HG03442 (cell line): ENCODE measurements around the gene MGMT.

ENCODE experiments used
- ATAC-seq: cut with Tn5 transposase; IDR thresholded peaks from one replicate; pipeline ENCODE4 v1.9.1; 2021; ENCODE audit warnings: mild to moderate bottlenecking, moderate library complexity; ENCODE audit not compliant: unreplicated experiment

Gene MGMT

DNA sequence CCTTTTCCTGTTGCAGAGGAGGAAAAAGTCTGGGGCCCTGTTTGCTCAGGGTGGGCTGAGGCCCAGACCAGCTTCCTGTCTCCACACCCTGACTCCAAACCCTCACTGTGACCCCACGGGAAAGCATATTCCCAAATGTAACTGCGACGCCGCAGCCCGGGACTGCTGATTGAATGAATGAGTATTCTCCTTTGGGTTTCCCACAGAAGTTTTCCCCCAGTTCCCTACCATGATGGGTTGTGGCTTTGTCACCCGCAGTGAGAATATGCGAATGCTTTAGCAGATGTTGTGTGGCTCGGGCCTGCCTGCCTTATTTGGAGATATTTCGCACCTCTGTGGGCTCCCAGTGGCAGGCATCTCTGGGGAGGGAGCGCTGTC lies 50.6 kb downstream of the MGMT start:
- no peak for ATAC-seq

DNA sequence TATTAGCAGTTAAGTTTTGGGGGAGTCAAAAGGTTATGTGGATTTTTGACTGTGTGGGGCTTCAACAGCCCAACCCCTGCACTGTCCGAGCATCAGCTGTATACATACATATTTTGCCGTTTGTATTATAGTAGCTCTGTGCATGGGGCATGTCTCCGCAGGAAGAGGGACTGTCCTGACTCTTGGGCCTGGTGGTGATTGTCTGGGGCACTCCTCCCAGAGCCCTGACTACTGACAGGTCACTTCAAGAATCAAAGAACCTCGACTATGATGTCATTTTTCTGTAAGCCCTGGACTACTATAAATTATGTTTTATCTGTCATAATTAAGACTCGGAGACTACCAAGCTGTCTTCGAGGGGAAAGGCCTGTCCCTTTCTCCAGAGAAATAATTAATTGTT lies 51.8 kb downstream of the MGMT start:
- ATAC-seq = no peak

DNA sequence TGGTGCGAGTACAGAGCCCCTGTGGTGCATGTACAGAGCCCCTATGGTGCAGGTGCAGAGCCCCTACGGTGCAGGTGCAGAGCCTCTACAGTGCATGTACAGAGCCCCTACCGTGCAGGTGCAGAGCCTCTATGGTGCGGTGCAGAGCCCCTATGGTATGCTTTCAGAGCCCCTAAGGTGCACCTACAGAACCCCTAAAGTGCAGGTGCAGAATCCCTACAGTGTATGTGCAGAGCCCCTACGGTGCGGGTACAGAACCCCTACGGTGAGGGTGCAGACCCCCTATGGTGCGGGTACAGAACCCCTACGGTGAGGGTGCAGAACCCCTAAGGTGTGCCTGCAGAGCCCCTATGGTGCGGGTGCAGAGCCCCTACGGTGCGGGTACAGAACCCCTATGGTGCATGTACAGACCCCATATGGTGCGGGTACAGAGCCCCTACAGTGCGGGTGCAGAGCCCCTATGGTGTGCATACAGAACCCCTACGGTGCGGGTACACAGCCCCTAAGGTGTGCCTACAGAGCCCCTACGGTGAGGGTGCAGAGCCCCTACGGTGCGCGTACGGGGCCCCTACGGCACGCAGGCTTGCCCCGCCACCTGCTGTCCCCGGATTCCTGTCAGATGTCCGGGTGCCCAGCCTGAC lies 53.5 kb downstream of the MGMT start:
- ATAC-seq = no peak

DNA sequence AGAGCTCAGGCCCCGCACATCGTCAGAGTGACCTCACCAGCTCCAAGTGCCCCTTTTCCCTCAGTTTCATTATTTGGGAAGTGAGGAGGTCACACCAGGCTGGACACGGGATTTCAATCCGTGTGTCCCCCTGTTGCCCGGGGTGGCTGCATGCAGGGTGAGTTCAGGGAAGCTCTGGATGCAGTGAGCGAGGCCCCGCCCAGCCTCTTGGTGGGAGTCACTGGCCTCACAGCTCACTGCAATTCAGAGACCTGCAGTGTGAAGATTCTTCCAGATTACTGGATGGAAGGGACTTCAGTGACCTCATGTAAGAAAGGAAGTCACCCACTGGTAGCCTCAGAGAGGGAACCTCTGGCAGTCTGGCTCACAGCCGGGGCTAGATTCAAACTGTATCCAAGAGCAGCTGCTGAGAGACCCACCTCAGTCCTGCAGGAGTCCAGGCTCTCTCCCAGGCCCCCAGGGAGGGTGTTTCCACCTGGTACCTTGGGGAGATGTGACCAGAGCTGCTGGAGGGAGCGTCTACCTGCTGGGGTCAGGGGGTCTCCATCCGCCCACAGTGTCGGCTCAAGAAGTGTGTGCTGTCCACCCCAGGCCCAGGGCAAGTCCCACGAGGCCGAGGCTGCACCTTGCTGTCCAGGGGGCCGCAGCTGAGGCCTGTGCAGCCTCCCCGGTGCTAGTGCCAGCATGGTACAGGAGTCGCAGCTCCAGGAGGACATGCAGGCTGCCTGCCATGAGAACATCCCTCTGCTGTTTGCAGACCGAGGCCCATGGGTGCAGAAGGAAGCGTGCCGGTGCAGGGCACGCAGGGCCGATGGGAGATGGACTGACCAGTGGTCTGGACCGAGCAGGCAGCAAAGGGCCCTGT lies 54.4 kb downstream of the MGMT start:
- no peak for ATAC-seq

DNA sequence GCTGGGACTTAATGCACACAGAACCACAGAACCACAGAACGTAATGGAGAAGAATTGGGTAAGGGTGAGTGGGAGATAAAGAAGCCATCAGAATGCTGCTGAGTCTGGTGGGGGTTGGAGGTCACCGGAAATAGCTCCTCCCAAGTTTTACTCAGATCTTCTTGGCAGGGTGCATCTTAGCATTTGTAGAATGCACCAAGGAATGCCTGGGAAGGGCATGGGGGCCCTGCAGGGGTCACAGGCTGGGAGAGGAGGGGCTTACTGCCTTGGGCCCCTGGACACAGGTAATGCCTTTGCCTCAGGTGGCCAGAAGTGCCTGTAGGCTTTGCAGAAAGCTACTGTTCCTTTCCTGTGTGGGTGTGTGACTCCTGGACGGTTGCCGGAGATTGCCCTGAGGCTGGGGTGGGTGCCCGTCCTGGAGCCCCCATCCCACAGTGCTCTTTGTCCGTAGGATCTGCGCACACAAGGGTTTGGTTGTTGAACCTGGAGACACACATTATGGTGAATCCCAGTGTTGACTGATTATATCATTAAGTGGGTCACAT lies 55.1 kb downstream of the MGMT start:
- no peak for ATAC-seq

DNA sequence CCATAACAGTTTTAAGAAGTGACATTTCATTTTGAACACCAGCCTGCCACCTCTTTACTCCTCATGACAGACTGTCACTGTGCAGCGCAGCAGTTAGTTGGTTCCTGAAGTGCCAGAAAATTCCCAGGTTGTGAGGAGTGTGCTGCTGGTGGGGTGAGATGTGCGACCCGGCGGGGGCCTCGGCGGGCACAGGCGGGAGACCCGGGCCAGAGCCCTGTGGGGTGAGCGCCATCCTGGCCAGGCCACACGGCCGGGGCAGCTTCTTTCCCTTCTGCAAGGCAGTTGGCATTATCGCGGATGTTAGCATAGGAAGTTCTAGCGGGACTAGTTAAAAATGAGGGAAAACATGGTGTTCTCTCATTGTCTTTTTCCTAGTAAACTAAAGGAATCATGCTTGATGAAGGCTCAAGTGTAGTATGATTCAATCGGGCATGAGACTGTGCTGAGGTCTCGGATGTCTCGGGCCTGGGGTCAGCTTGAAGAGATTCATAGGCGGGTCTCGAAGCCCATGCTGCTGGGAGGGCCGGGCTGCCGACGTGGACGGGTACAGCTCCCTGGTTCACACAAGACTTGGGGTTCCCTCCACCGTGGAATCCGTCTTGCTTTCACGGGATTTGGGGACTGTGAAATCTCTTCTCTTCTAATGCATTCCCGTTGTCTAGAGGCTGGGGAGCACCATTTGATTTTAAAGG lies 56.1 kb downstream of the MGMT start:
- no peak for ATAC-seq

DNA sequence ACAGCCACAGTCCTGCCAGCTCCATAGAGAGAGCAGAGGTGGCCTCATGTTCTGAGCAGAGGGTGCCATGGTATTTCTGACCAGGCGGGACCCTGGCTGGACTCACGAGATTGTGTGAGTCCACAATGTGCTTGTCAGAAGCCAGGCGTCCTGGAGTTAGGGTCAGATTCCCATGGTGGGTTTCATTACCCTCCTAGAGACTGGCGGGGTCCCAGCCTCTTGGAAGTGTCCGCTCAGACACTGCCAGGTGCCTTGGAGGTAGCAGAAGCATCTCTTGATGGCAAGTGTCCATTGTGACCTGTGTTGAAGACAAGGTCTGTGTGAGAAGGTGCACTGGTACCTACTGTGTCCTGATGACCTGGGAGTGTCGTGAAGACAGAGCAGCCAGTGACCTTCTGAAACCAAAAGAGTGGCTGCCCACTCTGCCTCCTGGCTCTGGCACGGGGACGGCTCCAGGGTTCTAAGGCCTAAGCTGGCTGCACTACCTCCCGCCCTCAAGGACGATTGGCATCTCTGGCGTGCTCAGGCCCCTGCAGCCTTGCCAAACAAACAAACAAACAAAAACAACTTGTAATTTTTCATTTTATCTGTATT lies 56.8 kb downstream of the MGMT start:
- ATAC-seq = no peak

DNA sequence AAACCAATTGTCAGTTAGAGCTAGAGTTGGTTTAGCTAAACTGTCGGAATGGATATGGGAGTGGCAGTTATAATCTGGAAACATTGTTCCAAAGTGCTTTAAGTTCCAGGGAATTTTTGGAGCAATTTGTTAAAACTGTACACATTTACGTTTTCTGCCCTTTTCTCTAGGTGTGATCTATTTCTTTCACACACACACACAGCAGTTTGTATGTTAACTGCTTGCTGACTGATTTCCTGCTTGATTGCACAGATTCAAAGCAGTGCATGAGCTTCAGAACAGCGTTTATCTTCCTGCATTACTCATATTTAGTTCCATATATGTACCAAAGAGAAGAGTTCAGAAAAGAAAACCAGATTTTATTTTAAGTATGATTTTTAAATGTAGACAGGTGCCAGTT lies 57.9 kb downstream of the MGMT start:
- ATAC-seq = no peak

DNA sequence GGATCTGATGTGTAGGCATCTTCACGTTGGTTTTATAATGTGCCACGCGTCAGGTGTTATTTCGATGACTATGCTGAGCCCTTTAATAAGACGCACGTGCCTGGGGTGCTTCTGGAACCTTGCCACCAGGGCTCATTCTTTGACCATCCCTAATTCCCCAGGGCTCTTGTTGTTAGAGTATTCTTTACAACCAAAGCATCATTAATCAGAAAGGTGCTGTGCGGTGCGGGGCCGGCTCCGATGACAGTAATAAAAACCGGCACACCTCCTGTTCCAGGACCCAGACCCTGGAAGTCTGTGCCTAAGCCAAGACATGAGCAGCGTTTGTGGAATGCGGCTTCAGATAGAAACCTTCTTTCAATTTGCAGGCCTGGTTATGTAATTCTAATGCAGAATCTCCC lies 58.4 kb downstream of the MGMT start:
- no peak for ATAC-seq

DNA sequence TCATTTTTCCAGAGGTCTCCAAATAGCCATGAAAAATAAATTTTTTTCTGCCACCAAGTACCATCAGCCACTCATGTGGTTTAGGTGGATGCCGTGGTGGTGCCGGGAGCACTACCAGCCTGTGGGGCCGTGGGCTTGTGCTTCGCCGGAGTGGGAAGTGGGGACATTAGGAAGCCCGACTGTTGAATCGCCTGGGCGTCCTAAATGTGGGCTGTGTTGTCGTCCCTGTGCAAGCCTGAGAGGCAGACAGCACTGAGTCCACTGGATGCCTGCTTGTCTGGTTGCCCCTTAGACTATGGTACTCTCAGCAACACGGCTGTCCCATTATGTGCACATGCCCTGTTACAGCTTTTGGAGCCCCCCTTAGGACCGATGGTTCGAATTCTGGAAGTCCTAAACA lies 59.9 kb downstream of the MGMT start:
- ATAC-seq = no peak

DNA sequence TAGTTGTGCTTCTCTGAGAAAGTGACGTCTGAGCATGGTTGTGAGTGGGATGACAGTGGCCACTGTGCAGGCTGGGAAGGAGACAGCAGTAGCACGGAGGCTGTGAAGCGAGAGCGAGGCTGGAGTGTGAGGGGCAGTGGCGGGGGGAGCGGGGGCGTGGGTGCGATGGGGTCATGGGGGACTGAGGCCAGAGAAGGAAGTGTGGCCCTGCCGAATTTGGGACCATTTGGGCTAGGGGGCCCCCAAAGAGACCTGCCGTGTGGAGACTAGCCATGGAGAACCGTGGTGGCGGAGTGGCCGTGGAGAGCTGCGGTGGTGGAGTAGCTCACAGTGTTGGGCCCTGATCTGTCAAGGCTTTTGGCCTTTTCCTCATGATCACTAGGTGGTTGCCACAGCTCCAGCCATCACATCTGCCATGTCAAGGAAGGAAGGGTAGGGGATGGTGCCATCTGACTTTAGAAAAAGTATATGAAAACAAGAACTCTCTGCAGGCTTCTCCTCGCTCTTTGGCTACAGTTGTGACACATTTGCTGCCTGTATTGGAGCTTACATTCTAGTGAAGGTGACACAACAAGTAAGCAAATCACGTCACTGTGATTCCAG lies 61.4 kb downstream of the MGMT start:
- no peak for ATAC-seq

DNA sequence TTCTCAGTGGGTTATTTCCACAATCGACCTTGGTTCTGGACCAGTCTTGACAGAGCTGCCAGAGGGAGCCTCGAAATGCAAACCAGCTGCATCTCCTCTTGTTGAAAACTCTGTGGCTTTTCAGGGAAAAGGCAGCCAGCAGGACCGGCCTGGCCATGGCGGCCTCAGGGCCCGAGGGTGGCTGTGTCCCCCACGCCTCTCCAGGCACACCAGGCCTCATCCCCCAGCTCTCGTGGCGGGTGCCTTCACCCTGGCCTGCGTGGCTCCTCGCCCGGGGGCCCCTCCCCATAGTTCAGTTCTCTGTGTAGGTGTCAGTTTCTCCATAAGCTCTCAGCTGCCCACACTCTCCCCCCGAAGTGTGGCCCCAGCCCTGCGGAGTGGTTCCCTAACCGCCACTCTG lies 63.5 kb downstream of the MGMT start:
- no peak for ATAC-seq

DNA sequence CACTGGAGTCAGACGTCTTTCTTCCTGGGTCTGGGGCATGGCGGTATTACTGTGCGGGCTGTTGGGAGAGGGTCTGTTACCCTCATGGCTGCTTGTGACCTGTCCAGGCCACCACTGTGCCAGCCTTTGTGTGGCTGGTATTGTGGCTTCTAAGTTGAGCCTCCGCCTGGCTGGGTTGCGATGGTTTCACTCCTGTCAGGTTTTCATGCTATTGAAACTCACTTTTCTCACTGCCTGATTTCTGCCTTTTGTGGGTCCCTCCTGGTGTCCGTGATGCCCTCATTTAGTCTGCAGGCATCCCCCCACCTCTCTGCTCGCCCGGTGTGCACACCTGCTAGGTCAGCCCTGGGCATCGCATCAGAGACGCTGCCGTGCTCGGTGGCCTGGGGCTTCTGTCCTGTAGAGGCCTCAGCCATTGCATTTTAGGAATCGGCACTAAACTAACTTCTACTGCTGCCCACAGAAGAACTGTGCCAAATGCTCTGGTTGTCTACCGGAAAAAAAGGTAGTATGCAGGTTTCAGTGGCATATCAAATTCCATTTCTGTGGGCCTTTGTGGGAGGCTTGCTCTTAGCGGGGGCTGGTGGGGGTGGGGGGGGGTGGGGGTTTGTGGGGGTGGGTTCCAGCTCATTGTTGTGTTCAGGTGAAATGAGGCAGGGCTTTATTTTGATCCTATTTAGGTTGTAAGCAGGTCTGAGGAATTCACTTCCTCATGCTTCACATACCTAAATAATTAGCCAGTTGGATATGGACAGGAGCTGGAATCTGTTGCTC lies 64.3 kb downstream of the MGMT start:
- ATAC-seq = no peak

DNA sequence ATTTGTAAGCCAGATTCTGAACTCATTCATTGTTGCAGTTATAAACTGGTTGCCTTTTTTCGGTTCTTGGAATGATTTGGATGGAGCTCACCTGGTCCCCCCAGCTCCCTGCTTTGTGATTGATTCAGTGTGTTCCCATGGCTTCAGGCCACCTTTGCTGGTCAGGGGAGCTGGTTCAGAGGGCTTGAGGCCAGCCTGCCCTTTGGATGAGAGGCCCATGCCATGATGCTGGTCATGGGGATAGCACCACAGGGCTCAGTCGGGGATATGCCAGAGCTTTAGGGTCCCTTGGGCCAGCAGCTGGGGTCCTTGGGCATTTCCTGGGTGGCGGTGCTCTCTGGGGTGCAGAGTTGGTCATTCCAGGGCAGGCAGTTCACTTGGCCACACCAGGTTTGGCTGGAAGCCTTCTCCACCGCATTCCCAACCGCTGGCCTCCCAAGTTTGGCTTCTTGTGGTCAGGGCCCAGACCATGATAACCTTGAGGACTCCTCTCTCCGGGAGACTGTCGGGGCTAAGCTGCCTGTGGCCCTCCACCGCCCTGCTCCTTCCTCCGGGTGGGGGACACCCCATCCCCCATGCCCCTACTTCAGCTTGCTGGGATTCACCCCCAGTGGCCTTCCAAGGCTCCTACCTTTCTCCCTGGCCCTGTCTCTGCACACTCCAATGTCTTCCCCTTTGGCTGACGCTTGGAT lies 65.1 kb downstream of the MGMT start:
- no peak for ATAC-seq

DNA sequence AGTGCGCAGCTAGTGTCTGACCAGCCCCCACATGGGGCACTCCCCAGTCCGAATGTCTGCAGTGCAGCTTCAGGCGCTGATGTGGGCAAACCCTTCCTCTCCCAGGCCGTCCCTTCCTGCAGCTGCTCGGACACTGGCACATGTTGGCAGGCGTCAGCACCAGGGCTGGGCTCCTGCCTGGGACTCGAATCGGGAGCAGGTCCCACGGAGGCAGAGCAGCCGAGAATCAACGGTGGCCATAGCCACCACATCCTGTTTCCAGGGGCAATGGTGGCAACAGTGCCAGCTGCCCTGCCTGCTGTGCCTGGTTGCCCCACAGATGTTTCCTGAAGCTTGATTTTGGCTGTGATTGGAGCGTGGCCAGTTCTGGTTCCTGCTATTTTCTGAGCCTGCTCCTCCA lies 65.8 kb downstream of the MGMT start:
- no peak for ATAC-seq

DNA sequence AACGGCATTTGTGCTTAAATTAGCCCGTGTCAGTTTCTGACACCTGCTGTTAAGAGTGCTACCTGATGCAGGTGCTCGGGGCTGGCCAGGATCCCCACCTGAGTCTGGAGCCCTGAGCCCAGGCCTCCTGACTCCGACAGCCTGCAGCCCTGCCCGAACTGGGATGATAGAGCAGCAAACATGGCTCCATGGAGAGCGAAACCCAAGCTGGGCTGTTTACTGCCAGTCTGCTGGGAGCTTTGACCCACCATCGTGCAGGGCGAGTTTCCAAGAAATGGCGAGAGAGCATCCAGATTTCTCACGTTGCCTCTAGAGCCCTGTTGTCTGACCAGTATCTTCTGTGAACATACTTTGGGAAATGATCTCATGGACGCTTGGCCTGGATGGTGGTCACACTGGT lies 66.2 kb downstream of the MGMT start:
- no peak for ATAC-seq

DNA sequence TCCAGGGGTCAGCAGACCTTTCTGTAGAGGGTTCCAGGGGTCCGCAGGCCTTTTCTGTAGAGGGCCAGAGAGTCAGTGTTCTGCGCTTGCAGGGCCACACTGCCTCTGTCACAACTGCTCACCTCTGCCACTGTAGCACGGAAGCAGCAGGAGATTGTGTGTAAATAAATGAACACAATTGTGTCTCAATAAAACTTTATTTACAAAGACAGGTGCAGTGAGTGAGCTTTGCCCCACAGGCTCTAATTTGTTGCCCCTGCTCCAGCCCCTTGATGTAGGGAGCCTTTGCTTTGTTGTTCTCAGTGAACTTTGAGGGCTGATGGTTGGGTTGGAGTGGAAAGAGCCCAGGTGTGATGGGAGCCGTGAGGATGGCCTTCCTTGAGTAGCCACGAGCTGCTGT lies 67.8 kb downstream of the MGMT start:
- ATAC-seq = no peak

DNA sequence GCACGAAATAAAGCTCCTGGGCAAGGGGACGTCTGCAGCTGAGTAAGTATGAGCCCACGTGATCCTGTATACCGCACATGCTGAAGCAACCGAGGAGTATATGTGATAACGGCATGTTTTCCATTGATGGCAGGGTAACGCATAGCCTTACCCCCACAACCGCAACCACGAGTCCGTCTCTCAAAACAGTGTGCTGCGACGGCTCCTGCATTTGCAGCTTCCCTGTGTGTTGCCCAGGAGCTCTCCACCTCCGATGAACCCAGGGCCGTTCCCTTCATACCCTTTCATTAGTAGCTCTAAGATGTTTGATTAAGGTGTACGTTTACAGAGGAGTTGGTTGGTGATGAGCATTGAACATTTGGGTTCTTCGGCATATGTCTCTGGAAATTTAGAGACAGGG lies 69.3 kb downstream of the MGMT start:
- ATAC-seq = no peak

DNA sequence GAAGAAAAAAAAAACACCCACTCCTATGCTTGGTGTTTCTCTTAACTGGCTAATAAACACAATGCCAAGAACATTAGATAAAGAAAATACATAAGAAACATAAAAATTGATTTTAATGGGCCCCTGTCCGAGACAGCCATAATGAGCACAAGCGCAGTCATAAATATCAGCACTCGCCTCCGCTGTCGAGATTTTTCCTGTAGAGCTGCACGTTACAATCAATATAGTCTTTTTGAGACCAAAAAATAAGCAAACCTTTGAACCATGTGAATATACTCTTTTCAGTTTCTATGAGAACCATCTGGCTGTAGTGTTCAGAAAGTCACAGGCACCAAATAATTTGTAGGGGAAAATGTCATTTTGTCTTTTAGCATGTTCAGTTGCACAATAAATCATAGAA lies 70.1 kb downstream of the MGMT start:
- ATAC-seq = no peak

DNA sequence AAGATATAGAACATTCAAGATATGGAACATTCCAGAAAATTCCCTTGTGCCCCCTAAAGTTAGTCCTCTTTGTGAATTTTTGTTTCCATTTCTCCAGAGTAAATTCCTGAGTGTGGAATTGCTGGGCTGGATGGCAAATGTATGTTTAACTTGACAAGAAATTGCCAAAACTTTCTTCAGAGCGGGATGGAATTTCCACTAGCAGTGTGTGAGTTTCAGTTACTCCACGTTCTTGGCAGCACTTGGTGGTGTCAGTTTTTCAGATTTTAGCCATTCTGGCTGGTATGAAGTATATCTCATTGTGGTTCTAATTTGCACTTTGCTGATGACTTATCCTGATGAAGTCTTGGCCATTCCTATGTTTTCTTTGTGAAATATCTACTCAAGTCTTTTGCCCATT lies 71.2 kb downstream of the MGMT start:
- no peak for ATAC-seq
